GM18508 (cell line): ENCODE measurements around the gene MMP25.
A peak's percentile ranks its signal among the peaks of the same experiment; 100 is the strongest.

Experiments
- ATAC-seq: cut with Tn5 transposase; IDR thresholded peaks from one replicate; pipeline ENCODE4 v1.9.1; 2021; ENCODE audit warnings: moderate number of reproducible peaks; ENCODE audit not compliant: insufficient read depth, unreplicated experiment

Gene MMP25

DNA sequence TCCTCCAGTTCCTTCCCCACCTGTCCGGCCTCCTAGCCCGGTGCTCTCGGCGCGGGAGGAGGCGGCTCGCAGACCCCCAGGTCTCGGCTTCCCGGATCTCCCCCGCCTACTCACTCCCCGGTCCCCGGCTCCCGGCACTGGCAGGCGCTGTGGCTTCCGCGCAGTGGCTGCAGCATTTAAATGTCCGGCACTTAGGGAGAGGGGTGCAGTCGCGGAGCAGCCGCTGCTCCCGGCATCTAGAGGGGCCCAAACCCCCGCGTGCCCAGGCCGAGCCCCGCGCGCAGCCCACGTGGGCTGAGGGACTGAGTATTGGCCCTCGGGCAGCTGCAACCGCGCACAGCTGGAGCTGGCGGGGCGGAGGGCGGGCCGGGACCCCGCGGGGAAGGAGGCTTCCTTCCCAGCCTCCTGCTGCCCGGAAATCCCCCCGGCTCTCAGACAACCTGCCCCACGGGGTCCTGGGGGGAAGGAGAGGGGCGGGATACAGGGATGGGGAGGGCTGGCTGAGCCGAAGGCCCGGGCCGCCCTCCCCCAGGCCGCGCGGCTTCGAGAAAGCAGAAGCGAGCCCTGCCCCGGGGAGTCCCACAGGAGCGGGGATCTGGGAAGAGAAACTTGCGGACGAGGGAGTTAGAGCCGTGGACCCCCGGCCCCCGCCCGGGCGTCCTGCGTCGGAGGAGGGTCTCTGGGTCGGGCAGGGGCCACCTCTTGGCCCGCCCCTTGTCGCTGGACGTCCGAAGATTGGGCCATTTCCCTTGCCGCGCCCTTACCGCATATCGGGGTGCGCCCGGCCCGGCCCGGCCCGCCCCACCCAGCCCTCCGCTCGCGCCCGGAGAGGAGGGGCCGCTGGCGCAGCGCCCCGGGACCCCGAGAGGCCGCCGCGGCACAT lies at the start of gene MMP25:
Gene MMP25, plus strand, starts transcription at position 804 of the 883 bp plus-strand sequence. CDS start 357 bp downstream, outside the sequence.
- no peak for ATAC-seq

- no peak for ATAC-seq
These were observed 46.4 kb upstream of the MMP25 start for GRCh38 chr16:2999929-3000328.

DNA sequence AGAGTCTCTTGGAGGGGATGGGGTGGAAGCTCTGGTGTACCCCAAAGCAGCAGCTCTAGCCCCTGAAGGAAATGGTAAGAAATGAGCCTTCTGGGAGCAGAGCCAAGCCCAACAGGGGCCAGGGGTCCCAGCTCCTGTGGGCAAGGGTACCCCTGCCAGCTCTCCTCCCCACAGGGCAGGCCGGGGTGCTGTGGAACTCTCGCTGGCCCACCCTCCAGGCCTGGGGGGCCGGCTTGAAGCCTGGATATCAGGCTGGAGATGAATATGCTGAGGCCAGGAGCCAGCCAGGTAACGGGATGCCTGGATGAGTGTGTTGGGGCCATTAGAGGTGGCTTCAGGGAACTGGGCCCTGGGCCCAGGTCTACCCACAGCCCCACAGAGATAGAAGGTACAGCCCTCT lies 45.8 kb upstream of the MMP25 start:
- no peak for ATAC-seq

DNA sequence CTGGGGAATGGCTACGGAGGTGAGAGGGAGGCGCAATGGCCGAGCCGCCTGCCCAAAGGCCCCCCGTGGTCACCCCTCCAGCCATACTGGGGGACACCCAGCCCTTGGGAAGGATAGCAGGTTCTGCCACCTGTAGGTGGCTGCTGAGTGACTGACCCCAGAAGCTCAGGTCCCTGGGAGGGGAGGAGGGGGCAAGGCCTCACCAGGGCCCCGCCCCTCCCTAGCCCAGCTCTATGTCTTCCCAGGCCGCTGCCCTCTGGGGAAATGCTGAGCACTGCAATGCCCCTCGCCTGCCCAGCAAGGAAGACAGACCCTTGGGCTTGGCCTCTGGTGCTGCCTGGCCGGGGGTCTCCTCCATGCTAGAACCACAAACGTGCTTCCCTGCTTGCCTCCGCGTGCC lies 45.0 kb upstream of the MMP25 start:
- ATAC-seq, result no peak

DNA sequence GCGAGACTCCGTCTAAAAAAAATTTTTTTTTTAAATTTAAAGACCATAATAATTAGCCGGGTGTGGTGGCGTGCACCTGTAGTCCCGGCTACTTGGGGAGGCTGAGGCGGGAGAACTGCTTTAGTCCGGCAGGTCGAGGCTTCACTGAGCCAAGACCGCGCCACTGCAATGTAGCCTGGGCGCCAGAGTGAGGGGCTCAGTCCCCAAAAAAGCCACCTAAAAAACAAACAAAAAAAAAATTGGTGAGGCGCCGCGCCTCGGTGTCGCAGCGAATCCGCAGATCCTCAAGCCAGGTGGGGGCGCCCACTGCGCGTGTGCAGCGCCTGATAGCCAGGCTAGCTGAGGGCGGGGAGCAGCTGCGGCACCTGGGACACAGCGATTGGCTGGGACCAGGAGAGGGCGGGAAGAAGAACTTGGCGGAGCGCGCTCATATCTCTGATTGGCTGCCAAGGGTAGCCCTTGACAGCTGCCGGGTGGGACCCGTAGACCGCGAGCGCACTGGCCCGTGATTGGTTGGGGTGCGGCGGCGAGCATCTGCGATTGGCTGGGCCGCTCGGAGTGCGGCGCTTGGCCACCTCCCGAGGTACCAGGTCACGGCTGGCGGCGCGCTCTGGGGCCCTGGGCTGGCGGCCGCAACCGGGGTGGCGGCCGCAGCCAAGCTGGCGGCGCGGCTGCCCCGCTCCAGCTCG lies 42.6 kb upstream of the MMP25 start:
- ATAC-seq, result peak; percentile 88

GRCh38 chr16:3004319-3004718 lies 42.0 kb upstream of the MMP25 start:
- ATAC-seq, result no peak

GRCh38 chr16:3004781-3005284 lies 41.5 kb upstream of the MMP25 start:
- ATAC-seq, result no peak

DNA sequence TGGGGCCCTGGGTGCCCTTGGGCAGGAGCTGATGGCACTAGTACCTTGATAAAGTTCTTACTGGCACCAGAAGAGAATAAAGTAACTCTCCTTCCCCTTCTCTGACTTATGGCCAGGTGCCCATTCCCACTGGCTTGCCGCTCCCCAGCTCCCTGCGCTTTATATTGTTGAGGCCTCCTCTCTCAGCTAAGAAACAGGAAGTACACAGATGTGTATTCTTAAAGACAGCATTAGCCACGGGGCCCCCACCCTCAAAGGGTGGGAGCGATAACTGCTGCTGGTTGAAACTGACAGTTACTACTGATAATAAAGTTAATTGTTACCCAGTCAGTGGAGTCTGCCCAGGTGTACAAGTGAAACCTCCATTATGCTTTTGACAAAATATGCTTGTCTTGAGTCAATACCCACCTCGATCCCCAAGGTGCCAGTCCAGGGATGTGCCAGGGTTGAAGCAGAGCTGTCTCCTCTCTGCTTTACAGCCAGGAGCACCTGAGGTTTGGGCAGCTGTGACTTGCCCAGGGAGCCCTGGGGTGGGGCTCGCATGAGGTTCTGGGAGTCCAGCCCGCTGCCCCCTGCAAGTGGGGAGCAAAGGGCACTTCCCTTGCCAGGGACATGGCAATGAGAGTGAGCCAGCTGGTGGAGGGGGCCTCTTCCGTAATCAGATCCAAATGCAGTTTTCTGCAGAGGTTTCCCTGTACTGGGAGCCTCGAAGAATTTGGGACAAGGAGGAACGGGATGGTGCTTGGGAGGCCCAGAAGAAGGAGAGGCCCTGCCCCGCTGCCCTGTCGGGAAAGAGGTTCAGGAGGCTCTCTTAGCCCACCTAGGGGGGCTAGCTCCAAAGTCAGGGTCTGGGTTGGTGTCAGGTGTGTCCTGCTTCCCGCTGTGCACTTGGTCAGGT lies 39.1 kb upstream of the MMP25 start:
- no peak for ATAC-seq

GRCh38 chr16:3007957-3008689 lies 38.2 kb upstream of the MMP25 start:
- ATAC-seq, result no peak

DNA sequence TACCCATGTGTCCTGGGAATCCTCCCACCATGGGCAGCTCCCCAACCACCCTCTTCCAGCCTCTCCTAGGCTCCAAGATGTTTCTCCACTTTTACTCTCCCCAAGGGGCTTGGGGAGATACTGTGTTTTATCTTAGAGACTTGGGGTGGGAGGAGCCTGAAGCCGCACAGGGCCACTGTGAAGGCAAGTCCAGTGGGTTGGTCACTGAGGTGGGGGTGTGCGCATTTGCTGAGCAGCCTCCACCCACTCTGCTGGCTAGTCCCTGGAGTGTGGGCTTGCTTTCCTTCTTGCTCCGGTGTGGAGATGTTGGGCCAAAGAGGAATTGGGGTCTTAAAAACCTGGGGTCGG lies 37.7 kb upstream of the MMP25 start:
- ATAC-seq, result no peak

GRCh38 chr16:3009568-3010390 lies 36.6 kb upstream of the MMP25 start:
- no peak for ATAC-seq

DNA sequence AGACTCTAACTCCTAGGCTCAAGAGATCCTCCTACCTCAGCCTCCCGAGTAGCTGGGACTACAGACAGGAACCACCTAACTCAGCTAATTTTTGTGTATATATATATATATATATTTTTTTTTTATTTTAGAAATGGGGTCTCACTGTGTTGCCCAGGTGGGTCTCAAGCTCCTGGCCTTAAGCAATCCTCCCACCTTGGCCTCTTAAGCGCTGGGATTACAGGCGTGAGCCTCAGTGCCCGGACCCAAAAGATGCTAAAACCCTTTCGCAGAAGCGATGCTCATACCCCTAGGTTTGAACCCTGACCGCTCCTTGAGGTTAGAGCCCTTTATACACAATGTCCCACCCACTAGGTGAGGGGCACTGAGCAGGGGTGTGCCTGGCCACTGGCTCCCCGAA lies 35.9 kb upstream of the MMP25 start:
- ATAC-seq, result no peak

DNA sequence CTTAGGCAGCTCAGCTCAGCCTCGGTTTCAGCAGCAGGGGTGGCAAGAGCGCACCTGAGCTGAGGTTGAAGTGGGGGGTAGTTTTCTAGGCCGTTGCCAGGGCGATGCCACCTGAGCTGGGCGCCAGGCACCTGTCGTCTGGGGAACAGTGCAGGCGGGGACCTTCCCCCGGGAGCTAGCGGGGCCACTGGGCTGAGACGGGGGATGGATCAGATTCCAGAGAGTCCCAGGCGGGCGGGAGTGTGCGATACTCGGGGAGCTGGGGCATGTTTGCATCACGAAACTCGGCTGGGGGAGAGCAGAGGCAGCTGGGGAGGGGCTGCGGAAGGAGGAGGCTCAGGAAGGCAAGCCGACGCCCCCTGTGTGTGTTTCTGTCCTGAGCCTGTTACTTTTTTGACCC lies 34.1 kb upstream of the MMP25 start:
- ATAC-seq, result no peak

DNA sequence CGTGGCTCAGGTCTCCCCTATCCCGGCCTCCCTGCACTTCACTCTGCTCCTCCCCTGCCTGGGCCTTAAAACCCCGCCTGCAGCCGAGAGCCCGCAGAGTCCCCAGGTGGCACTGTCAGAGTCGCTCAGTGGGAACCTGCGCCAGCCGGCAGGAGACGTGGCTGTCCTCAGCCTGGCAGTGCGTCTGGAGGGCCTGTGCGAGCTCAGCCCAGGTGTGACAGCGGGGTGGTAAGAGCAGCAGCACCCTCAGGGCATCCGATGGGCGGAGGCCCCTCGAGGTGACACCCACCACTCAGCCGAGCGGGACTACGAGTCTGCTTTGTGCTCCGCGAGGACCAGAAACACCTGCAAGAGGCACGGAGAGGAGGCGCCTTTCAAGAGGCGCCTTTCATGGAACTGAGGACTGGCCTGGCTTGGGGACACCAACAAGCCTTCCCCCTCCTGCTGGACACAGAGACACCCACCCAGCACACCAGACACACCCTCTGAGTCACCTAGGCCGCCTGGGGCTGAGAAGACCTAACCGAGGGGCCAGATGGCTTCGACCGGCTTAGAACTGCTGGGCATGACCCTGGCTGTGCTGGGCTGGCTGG lies 33.4 kb upstream of the MMP25 start, which contains the start of gene CLDN9:
Gene CLDN9, plus strand, starts transcription at position 96 of the 593 bp plus-strand sequence. Its CDS starts 440 bp downstream, at position 536.
- no peak for ATAC-seq

DNA sequence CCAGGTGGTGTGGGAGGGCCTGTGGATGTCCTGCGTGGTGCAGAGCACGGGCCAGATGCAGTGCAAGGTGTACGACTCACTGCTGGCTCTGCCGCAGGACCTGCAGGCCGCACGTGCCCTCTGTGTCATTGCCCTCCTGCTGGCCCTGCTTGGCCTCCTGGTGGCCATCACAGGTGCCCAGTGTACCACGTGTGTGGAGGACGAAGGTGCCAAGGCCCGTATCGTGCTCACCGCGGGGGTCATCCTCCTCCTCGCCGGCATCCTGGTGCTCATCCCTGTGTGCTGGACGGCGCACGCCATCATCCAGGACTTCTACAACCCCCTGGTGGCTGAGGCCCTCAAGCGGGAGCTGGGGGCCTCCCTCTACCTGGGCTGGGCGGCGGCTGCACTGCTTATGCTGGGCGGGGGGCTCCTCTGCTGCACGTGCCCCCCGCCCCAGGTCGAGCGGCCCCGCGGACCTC lies 32.8 kb upstream of the MMP25 start:
- no peak for ATAC-seq

DNA sequence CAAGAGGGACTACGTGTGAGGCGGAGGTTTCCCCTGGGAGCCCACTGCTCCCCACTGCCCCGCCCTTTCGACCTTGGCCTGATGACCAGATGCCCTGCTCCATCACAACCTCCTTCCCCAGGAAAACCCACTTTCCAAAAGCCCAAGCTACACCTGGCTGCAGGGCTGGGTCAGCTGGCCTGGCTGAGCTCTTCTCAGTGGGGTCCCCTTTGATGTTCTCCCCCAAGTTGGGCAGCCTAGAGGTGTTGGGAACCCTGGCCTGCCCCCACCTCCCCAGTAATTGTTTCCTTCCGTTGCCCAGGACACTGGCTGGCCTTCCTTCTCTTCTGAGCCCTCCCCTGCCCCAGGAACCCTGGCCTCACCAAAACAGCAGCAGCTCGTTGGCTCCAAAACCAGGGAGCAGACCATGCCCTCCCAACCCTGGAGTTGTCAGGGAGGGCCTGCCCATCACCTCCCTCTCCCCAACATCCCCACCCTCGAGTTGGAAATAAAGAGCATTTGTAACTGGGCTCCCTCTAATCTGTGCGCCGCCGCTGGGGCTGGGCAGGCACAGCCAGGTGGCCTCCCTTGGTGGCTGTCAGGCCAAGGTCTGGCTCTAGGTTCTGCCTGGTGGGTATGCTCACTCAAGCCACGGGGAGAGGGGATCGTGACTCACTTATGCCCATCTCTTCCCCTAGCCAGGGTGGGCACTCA lies 32.2 kb upstream of the MMP25 start:
- no peak for ATAC-seq

DNA sequence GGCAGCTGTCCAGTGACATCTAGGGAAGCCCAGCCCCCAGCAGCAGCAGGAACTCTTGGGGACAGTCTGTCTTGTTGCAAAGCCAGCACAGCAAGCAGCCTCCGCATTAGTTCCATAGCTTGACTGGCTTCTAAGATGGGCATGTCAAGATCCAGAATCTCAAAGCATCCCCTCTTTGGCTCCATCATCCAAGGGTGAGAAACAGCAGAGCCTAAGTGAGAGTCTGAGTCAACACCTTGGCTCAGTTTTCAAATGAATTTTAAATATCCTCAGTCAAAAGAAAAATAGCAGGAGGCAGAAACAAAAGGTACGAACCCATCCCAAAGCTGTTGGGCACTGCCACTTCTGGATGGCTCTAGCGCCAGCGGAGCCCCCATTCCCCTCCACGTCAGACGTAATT lies 31.4 kb upstream of the MMP25 start:
- no peak for ATAC-seq
